Activated naive CD8-positive, alpha-beta T cell treated with anti-CD3 and anti-CD28 coated beads, Interleukin-2, amount 10 ng/mL, durations not matched to agents 7 days and 5 days (primary cell): ENCODE results near the gene CCDC28A. TPM values are rescaled to one million over a fixed set of nuclear protein-coding genes. Genes with fewer than 3 reads are reported as not detected.

Experiments used
- ATAC-seq: fragments of 150-1000 bp; cut with Tn5 transposase; one replicate; pipeline ENCODE4 v1.10.0; 2021; ENCODE audit warnings: low read depth, moderate library complexity
- POLR2A ChIA-PET: fragments of 350-600 bp; sonication (Branson Sonifier 250); formaldehyde crosslinking; loops from one replicate; lab custom pipeline; 2021; ENCODE audit warnings: antibody characterized with exemption; lab: Charles Lee
- DNase-seq: peaks from one replicate; pipeline ENCODE4 v3.0.0; 2021
- H3K27ac Mint-ChIP-seq: one replicate; pipeline ENCODE4 v1.8.0; 2022; ENCODE audit warnings: mild to moderate bottlenecking, mixed read lengths
- H3K27me3 Mint-ChIP-seq: one replicate; pipeline ENCODE4 v1.8.0; 2022; ENCODE audit warnings: mild to moderate bottlenecking, moderate library complexity, mixed read lengths
- H3K36me3 Mint-ChIP-seq: one replicate; pipeline ENCODE4 v1.8.0; 2021; ENCODE audit warnings: mild to moderate bottlenecking, mixed read lengths
- H3K4me1 Mint-ChIP-seq: one replicate; pipeline ENCODE4 v1.8.0; 2021; ENCODE audit warnings: mixed read lengths
- H3K4me3 Mint-ChIP-seq: one replicate; pipeline ENCODE4 v1.8.0; 2022; ENCODE audit warnings: mild to moderate bottlenecking, moderate library complexity, mixed read lengths
- H3K9me3 Mint-ChIP-seq: one replicate; pipeline ENCODE4 v1.8.0; 2021; ENCODE audit warnings: mixed read lengths
- total RNA-seq, 2 experiments: library from RNA; stranded (reverse); gene quantifications; one replicate each; pipeline ENCODE4 v1.2.3, GENCODE V29; 2021

CCDC28A gene
- total RNA-seq, 2 experiments from 2014 or later, result 26.5 to 26.9 TPM

DNA sequence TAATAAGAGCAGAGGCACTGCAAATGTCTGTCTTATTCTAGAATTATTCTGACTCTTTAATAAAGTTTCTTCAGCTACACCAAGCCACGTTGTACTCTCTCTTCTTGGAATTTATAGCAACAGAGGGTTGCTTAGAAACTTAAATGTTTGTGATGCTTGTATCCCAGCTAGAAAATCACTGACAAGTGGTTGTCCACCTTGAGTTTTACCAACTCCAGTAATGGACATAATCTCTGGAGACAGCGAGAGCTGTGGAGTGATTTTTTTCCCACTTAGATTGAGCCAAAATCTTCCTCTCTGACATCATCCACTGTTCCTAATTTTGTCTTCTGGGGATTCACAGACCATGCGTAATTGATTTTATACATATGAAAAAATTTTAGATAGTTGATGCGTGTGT, 30.3 kb downstream of the CCDC28A start:
- H3K4me1 Mint-ChIP-seq, result no peaks in the 10 kb centered on the region
- H3K36me3 Mint-ChIP-seq, result no peaks in the 10 kb centered on the region
- POLR2A ChIA-PET, result no interaction called here
- H3K4me3 Mint-ChIP-seq, result no peak overlapping the region
- DNase-seq, result no peak
- peaks cover 2% of the 10 kb centered on the region for H3K27me3 Mint-ChIP-seq
- H3K9me3 Mint-ChIP-seq, result no peaks in the 10 kb centered on the region
- H3K27ac Mint-ChIP-seq, result no peak overlapping the region
- ATAC-seq, result no peak

DNA sequence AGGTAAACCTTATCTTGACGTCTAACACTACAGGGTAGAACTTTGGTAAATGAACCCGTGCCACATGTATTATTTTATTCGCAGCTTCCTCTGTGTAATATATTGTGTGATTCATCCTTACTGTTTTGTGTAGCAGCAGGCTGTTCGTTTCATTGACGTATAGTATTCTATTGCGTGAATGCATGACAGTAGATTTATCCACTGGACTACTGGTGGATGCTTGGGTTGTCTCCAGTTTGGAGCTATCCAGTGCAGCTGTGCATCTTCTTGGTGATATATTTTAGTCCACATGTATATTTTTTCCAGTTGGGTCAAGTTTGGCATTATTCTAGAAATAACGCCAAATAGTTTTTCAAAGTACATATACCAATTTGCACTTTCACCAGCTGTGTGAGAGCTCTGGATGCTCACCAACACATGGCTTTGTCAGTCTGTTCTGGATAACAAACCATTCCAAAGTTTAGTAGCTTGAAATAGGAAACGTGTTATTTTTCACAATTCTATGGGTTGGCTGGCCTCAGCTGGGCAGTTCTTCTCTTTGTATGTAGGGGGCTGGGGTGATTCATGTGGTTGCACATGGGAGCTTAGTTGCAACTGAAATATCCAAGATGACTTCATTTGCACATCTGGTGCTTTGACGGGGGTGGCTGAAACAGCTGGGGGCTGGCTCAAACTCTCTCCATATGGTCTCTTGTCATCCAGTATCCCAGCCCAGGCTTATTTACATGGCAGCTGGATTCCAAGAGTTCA, 31.6 kb downstream of the CCDC28A start:
- Mint-ChIP-seq H3K36me3 (no peaks in the 10 kb centered on the region), H3K4me1 (no peaks in the 10 kb centered on the region), H3K9me3 (no peaks in the 10 kb centered on the region), H3K4me3 (no peak overlapping the region), H3K27ac (no peak overlapping the region), H3K27me3 (peaks cover 3% of the 10 kb centered on the region)
- DNase-seq (no peak), ATAC-seq (no peak)
- POLR2A ChIA-PET, result no interaction called here

DNA sequence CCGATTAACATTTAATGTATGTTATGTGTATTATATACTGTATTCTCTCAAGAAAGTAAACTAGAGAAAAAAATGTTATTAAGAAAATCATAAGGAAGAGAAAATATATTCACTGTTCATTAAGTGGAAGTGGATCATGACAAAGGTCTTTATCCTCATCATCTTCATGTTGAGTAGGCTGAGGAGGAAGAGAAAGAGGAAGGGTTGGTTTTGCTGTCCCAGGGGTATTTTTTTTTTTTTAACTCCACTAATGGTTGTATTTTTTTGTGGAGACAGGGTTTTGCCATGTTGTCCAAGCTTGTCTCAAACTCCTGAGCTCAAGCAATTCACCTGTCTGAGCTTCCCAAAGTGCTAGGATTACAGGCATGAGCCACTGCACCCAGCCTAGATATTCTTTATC, 33.3 kb downstream of the CCDC28A start:
- Mint-ChIP-seq H3K27me3 (peaks cover 2% of the 10 kb centered on the region), H3K4me3 (no peak overlapping the region), H3K9me3 (no peaks in the 10 kb centered on the region), H3K27ac (no peak overlapping the region), H3K4me1 (peaks cover 6% of the 10 kb centered on the region), H3K36me3 (no peaks in the 10 kb centered on the region)
- POLR2A ChIA-PET, result no interaction called here
- no peak for DNase-seq
- ATAC-seq, result no peak

DNA sequence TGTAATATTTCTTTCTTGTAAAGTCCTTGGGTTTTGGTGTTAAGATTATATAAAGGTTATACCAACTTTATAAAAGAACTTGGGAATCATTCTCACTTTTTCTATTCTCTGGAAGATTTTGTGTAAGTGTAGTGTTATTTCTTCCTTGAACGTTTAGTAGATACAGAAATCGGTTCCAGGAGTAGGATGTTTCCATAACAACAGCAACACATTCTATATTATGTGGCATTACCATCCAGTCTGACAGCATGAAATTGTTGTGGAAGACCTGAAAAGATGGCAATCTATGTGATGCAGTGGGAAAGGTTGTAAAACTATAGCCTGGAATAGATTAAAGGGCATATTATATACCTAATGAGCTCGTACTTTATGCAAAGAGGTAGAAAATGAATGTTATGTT, 36.1 kb downstream of the CCDC28A start:
- ATAC-seq, result no peak
- no peaks in the 10 kb centered on the region for H3K36me3 Mint-ChIP-seq
- peaks cover 2% of the 10 kb centered on the region for H3K27me3 Mint-ChIP-seq
- no peak for DNase-seq
- H3K27ac Mint-ChIP-seq, result no peak overlapping the region
- POLR2A ChIA-PET, result no interaction called here
- peaks cover 6% of the 10 kb centered on the region for H3K4me1 Mint-ChIP-seq
- H3K4me3 Mint-ChIP-seq, result no peak overlapping the region
- no peaks in the 10 kb centered on the region for H3K9me3 Mint-ChIP-seq

DNA sequence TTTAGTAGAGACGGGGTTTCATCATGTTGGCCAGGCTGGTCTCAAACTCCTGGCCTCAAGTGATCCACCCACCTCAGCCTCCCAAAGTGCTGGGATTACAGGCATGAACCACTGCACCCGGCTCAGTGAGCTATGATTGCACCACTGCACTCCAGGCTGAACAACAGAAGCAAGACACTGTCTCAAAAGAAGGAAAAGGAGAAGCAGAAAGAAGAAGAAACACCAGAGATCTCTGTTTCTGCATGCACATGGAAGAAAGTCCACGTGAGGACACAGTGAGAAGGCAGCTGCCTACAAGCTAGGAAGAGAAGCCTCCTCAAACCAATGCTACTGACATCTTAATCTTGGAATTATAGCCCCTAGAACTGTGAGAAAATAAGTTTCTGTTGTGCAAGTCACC, 38.3 kb downstream of the CCDC28A start:
- POLR2A ChIA-PET, result no interaction called here
- Mint-ChIP-seq H3K4me3 (no peak overlapping the region), H3K4me1 (peaks cover 12% of the 10 kb centered on the region), H3K36me3 (no peaks in the 10 kb centered on the region), H3K9me3 (no peaks in the 10 kb centered on the region), H3K27ac (no peak overlapping the region), H3K27me3 (peaks cover 2% of the 10 kb centered on the region)
- ATAC-seq (no peak), DNase-seq (no peak)

DNA sequence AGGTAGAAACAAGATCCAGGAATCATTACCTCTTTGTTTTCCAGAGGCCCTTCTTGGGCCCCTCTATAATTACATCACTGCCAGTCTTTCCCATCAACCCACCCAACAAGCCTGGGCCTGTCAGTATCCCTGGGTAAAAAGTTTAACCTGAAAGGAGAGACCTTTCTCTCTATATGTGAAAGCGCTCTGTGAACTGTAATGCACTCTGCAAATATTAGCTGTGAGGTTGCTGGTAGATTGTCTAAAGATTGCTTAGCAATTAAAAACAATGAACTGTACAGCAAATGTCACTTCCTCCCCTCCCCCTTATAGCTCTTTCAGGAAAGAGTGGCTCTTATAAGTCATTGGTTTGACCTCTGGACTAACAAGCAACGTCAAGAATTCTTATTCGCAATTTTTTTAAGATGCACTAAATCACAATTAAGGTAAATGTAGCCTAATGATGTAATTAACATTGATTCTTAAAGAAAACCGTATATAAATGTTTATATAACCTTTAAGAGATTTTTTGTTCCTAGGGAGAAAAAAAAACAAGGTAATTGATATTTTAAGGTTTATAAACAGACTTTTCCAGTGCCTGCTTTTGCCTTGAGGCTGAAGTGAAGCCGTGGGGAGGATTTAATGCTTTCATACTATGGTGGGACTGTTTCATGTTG, 40.7 kb downstream of the CCDC28A start:
- POLR2A ChIA-PET, result no interaction called here
- ATAC-seq, result no peak
- H3K4me1 Mint-ChIP-seq, result peaks cover 25% of the 10 kb centered on the region
- H3K27ac Mint-ChIP-seq, result no peak overlapping the region
- no peak overlapping the region for H3K4me3 Mint-ChIP-seq
- H3K36me3 Mint-ChIP-seq, result no peaks in the 10 kb centered on the region
- H3K9me3 Mint-ChIP-seq, result no peaks in the 10 kb centered on the region
- H3K27me3 Mint-ChIP-seq, result peaks cover 2% of the 10 kb centered on the region
- DNase-seq, result no peak

DNA sequence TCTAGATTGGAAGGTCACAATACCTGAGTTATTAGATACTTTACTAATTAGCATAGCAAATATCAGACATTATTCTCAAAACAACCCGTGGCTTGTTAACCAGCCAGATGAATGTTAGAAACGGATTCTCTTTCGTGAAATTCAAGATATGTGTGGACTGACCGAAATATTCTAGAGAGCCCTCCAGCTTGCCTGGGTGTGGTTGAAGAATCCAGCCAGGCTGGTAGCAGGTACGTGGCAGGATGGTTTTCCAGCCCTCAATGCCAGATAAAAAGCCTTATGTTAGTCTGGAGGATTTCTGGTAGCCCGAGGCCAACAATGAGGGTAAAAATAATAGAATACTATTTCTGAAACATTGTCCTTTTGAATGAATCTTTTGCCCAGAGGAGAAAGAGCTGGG, 41.7 kb downstream of the CCDC28A start:
- peaks cover 26% of the 10 kb centered on the region for H3K4me1 Mint-ChIP-seq
- H3K9me3 Mint-ChIP-seq, result no peaks in the 10 kb centered on the region
- POLR2A ChIA-PET, result no interaction called here
- H3K36me3 Mint-ChIP-seq, result no peaks in the 10 kb centered on the region
- no peak overlapping the region for H3K27ac Mint-ChIP-seq
- DNase-seq, result no peak
- ATAC-seq, result no peak
- H3K4me3 Mint-ChIP-seq, result no peak overlapping the region
- H3K27me3 Mint-ChIP-seq, result peaks cover under 1% of the 10 kb centered on the region

DNA sequence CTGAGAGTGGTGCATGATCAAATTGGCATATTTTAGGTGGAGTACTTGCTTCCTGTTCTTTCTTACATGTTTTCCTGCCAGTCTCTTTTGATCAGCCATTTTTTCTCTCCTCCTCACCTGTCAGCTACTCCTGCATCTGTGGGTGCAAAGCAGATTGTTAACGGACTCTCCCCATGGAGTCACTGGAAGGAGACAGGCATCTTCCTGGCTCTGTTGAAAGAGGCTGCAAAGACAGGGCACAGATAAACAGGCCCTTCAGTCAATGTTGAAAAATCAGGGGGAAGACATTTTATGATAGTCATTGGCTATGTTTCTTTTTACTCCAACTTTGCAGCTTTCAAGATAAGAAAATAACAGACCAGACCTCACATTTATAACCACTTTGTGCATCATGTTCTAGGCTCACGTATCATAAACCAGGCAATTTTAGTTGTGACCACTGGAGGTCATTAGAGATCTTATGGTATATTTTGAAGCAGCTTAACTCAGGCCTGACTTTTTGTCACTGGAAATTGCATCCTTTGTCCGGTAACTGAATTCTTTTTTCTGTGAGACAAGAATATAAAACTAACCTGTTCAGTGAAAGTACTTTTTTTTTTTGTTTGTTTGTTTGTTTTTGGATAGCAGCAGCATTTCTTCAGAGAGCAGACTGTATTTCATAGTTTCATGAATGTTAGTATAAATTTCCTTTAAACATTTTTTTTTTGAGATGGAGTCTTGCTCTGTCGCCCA, 42.4 kb downstream of the CCDC28A start:
- Mint-ChIP-seq H3K9me3 (no peaks in the 10 kb centered on the region), H3K4me1 (peaks cover 22% of the 10 kb centered on the region), H3K4me3 (no peak overlapping the region), H3K27me3 (no peaks in the 10 kb centered on the region), H3K27ac (no peak overlapping the region), H3K36me3 (no peaks in the 10 kb centered on the region)
- DNase-seq (no peak), ATAC-seq (peak; percentile 62)
- POLR2A ChIA-PET, result interaction anchor here (0.7 to 1.0 kb wide), 3 partner anchors 155 to 548 kb away, joined by 3 to 5 read pairs (median 3); no protein-coding TSS in a partner anchor

DNA sequence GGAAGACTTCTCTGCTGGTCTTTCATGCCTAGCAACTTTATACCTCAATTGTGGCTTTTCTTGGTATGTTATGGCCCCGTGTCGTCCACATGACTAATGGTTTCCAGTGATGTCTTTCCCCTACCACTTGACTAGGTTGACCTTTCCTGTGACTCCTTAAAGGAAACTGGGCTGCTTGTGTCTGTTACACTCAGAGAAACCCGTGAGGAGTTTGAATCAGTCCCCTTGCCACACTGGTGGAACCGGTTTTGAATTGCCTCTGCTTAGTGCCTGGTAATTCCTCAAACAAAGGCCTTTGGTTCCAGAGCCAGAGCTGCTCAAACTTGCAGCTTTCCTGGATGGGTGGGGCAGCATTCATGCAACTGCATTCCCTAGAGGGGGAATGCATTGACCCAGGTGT, 44.2 kb downstream of the CCDC28A start:
- Mint-ChIP-seq H3K4me1 (peaks cover 20% of the 10 kb centered on the region), H3K27me3 (no peaks in the 10 kb centered on the region), H3K27ac (no peak overlapping the region), H3K9me3 (no peaks in the 10 kb centered on the region), H3K36me3 (no peaks in the 10 kb centered on the region), H3K4me3 (no peak overlapping the region)
- DNase-seq, result no peak
- POLR2A ChIA-PET, result interaction anchor here (0.6 kb wide), 1 partner anchor 78 kb away, joined by 3 read pairs; no protein-coding TSS in a partner anchor
- peak; percentile 37 for ATAC-seq

DNA sequence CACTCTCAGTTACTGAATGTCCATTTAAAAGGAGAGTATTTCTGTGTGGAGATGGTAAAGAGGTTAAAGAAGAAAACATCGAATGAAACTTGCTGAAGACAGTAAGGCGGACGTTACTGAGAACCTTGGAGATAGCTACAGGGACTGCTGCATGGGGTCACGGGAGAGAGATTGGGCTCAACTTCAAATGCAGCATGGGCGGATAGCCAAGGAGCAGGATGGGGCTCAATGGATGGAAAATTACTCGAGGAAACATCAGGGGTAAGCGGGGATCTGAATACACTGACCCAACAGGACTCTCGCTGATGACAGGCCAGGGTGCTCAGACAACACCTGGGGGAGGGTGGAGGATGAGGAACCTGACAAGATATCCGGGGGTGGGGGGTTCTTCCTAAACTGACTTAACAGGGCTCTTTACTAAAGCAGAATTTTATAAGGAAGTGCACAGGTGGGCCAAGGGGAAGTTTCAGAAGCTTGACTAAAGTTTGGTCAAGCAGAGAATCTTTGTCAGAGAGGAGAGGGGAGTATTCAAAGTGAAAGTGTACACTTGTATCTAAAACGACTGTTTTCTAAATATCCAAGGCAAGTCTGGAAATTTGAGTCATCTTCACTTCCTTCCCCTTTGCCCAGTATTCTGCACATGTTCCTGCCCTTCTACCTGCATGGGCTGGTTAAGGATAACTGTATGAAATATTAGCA, 45.1 kb downstream of the CCDC28A start:
- H3K4me3 Mint-ChIP-seq, result peak overlapping the region; percentile 44
- H3K4me1 Mint-ChIP-seq, result peaks cover 20% of the 10 kb centered on the region
- ATAC-seq (peak; percentile 19), DNase-seq (no peak)
- no peaks in the 10 kb centered on the region for H3K27me3 Mint-ChIP-seq
- peak overlapping the region; percentile 21 for H3K27ac Mint-ChIP-seq
- H3K36me3 Mint-ChIP-seq, result no peaks in the 10 kb centered on the region
- POLR2A ChIA-PET, result no interaction called here
- H3K9me3 Mint-ChIP-seq, result no peaks in the 10 kb centered on the region

DNA sequence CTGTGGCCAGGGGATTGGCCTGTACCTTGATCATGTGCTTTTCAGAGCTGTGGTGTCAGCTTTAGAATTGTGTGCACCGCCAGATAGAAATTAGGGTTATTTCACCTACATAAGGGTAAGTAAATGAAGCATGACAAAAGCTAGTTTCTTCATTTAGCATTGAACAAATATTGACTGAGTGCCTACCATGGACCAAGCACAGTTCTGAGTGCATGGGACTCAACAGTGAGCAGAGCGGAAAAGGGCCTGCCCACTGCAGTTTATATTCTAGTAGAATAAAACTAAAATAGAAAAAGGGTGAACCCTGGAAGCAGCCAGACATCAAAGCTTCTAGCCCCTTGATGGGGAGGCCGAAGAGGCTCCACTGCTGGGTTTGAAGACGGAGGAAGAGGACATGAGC, 48.0 kb downstream of the CCDC28A start:
- DNase-seq, result no peak
- Mint-ChIP-seq H3K4me1 (peaks cover 21% of the 10 kb centered on the region), H3K27me3 (no peaks in the 10 kb centered on the region), H3K27ac (no peak overlapping the region), H3K36me3 (no peaks in the 10 kb centered on the region), H3K4me3 (no peak overlapping the region), H3K9me3 (peaks cover 2% of the 10 kb centered on the region)
- ATAC-seq, result no peak
- POLR2A ChIA-PET, result no interaction called here

DNA sequence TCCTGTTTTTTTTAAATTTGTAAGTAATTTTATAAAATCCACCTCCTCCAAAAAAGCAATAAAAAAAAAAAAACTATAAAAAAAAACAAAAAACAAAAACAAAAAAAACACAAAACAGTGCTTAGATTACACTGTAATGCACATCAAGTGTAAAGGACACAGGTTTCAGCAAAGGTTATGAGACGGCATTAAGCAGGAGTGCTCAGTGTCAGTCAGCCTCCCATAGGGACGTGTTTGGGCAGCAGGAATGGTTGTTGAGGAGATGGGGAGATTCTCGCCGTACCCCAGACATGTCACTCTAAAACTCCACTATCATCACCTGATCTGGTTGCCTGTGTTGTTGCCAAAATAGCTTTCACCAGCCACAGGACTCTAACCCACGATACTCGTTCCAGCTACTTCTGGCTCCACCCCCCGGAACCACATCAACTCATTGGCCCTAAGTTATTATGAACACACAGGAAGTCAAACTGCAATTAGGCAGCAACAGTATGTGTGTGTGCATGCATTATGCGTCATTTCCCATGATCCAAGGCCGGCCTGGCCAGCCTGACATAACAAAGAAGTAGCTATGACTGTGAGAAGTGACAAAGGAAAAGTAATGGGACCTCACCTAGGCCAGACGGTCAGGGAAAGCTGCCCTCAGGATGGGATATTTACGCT, 51.0 kb downstream of the CCDC28A start:
- ATAC-seq (peak; percentile 84), DNase-seq (no peak)
- Mint-ChIP-seq H3K27ac (peak overlapping the region; percentile 34), H3K27me3 (no peaks in the 10 kb centered on the region), H3K36me3 (no peaks in the 10 kb centered on the region), H3K4me1 (peaks cover 7% of the 10 kb centered on the region), H3K9me3 (peaks cover 4% of the 10 kb centered on the region), H3K4me3 (no peak overlapping the region)
- POLR2A ChIA-PET, result no interaction called here

DNA sequence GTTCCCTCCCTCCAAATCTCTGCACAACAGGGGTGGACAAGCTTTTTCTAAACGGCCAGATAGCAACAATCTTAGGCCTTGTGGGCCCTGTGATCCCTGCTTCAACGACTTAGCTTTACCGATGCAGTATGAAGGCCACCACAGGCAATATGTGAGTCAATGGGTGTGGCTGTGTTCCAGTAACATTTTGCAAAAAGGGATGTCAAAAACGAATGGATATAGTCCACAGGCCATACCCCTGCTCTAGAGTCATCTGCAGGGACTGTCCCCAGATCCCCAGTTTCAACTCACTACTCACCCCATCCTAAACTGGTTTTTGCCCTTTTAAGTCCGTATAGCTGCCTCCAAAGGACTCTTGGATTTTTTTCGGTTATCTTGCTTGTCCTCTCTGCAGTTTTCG, 56.7 kb downstream of the CCDC28A start:
- no peaks in the 10 kb centered on the region for H3K36me3 Mint-ChIP-seq
- ATAC-seq, result no peak
- DNase-seq, result no peak
- H3K9me3 Mint-ChIP-seq, result peaks cover 3% of the 10 kb centered on the region
- POLR2A ChIA-PET, result no interaction called here
- no peak overlapping the region for H3K4me3 Mint-ChIP-seq
- no peak overlapping the region for H3K27ac Mint-ChIP-seq
- no peaks in the 10 kb centered on the region for H3K4me1 Mint-ChIP-seq
- no peaks in the 10 kb centered on the region for H3K27me3 Mint-ChIP-seq
